Parathyroid adenoma (tissue), 2 donors: ENCODE results near the gene GRIA1.

Experiments
- H2AFZ ChIP-seq: fragments of 300-600 bp; sonication (generic); one replicate; pipeline ENCODE4 v1.7.0; 2017; ENCODE audit warnings: antibody characterized with exemption, mild to moderate bottlenecking
- H3K27ac ChIP-seq: fragments of 300-600 bp; sonication (generic); one replicate; pipeline ENCODE4 v1.7.0; 2017
- H3K27me3 ChIP-seq: fragments of 300-600 bp; sonication (generic); one replicate; pipeline ENCODE4 v1.7.0; 2017; ENCODE audit warnings: low read length; ENCODE audit not compliant: control insufficient read depth, insufficient read depth
- H3K36me3 ChIP-seq: fragments of 300-600 bp; sonication (generic); one replicate; pipeline ENCODE4 v1.7.0; 2017; ENCODE audit warnings: low read length; ENCODE audit not compliant: control insufficient read depth, insufficient read depth
- H3K4me1 ChIP-seq: fragments of 300-600 bp; sonication (generic); one replicate; pipeline ENCODE4 v1.7.0; 2017; ENCODE audit warnings: control low read depth
- H3K4me2 ChIP-seq: fragments of 300-600 bp; sonication (generic); one replicate; pipeline ENCODE4 v1.7.0; 2017; ENCODE audit warnings: low read length
- H3K4me3 ChIP-seq: fragments of 300-600 bp; sonication (generic); one replicate; pipeline ENCODE4 v1.7.0; 2017; ENCODE audit warnings: low read depth, low read length
- H3K79me2 ChIP-seq: fragments of 300-600 bp; sonication (generic); one replicate; pipeline ENCODE4 v1.7.0; 2017; ENCODE audit warnings: control low read depth
- H3K9ac ChIP-seq: fragments of 300-600 bp; sonication (generic); one replicate; pipeline ENCODE4 v1.7.0; 2017; ENCODE audit warnings: mild to moderate bottlenecking
- H3K9me3 ChIP-seq: fragments of 300-600 bp; sonication (generic); one replicate; pipeline ENCODE4 v1.7.0; 2017; ENCODE audit warnings: low read length; ENCODE audit not compliant: control insufficient read depth
- CTCF ChIP-seq: fragments of 300-600 bp; sonication (generic); IDR thresholded peaks from one replicate; pipeline ENCODE4 v1.7.0; 2017; ENCODE audit warnings: antibody characterized with exemption, mild to moderate bottlenecking
- donor health status: primary hyperparathyroidism.

The GRIA1 gene

DNA sequence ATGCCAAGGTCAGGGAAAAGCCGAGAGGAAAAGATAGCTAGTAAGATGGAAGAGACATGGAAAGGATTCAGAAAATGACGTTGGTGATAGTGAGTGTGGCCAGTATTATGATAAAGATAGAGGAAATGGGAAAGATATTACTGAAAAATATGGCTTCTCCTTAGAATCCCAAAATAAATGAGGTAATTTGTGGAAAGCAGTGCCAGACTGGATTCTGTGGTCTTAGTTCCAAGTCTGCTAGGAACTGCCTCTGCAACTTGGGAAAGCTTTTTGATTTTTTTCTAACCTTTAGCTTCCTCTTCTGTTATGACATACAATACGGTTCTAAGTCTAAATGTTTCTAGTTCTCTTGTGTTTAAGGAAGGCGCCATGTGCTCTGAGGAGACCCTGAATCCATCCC lies 54.2 kb downstream of the GRIA1 start:
- Histone ChIP-seq H3K27me3 (no peaks in the 10 kb centered on the region), H3K9me3 (no peaks in the 10 kb centered on the region), H3K9ac (no peak overlapping the region), H3K27ac (no peak overlapping the region), H3K4me2 (no peak overlapping the region), H3K4me3 (no peak overlapping the region), H3K36me3 (no peaks in the 10 kb centered on the region), H2AFZ (no peak overlapping the region), H3K79me2 (no peaks in the 10 kb centered on the region), H3K4me1 (no peaks in the 10 kb centered on the region)
- TF ChIP-seq CTCF: no peak

DNA sequence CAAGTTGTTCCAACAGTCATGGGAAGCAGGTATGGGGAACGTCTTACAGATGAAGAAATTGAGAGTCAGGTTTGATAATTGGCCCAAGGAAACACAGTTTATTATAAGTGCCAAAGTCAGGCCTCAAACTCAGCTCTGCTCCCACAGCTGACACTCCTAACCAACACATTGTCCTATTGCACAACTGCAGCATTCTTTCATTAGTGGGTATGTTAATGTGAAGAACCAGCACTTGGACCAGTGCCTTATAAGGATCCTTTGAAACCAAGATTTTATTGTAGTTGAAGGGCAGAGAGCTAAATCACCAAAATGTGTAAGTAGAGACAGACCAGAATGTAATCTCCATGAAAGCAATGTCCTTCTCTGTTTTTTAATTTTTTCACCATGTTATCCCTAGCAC lies 56.1 kb downstream of the GRIA1 start:
- Histone ChIP-seq H3K9ac (no peak overlapping the region), H3K79me2 (no peaks in the 10 kb centered on the region), H3K4me2 (no peak overlapping the region), H3K4me1 (no peaks in the 10 kb centered on the region), H3K9me3 (no peaks in the 10 kb centered on the region), H3K36me3 (no peaks in the 10 kb centered on the region), H2AFZ (no peak overlapping the region), H3K27me3 (no peaks in the 10 kb centered on the region), H3K27ac (no peak overlapping the region), H3K4me3 (no peak overlapping the region)
- no peak for TF ChIP-seq CTCF

- Histone ChIP-seq H3K36me3 (no peaks in the 10 kb centered on the region), H3K27me3 (no peaks in the 10 kb centered on the region), H3K4me2 (no peak overlapping the region), H3K9me3 (no peaks in the 10 kb centered on the region), H3K27ac (no peak overlapping the region), H2AFZ (no peak overlapping the region), H3K9ac (no peak overlapping the region), H3K79me2 (no peaks in the 10 kb centered on the region), H3K4me1 (no peaks in the 10 kb centered on the region), H3K4me3 (no peak overlapping the region)
- no peak for TF ChIP-seq CTCF
Measured at GRCh38 chr5:153551537-153552079, 61.1 kb downstream of the GRIA1 start.

- Histone ChIP-seq H3K27ac (no peak overlapping the region), H3K9me3 (no peaks in the 10 kb centered on the region), H3K4me1 (no peaks in the 10 kb centered on the region), H3K79me2 (no peaks in the 10 kb centered on the region), H2AFZ (no peak overlapping the region), H3K27me3 (no peaks in the 10 kb centered on the region), H3K36me3 (no peaks in the 10 kb centered on the region), H3K4me3 (no peak overlapping the region), H3K4me2 (no peak overlapping the region), H3K9ac (no peak overlapping the region)
- no peak for TF ChIP-seq CTCF
Measured at GRCh38 chr5:153552886-153553285, 62.4 kb downstream of the GRIA1 start.

GRCh38 chr5:153555420-153556114 lies 65.1 kb downstream of the GRIA1 start:
- Histone ChIP-seq H3K9ac (no peak overlapping the region), H3K9me3 (no peaks in the 10 kb centered on the region), H3K27me3 (no peaks in the 10 kb centered on the region), H3K36me3 (no peaks in the 10 kb centered on the region), H3K79me2 (no peaks in the 10 kb centered on the region), H3K4me2 (no peak overlapping the region), H3K27ac (no peak overlapping the region), H3K4me3 (no peak overlapping the region), H2AFZ (no peak overlapping the region), H3K4me1 (no peaks in the 10 kb centered on the region)
- no peak for TF ChIP-seq CTCF
